SW480 (cell line): ENCODE results near the gene PPL.

ENCODE experiments used
- DNase-seq: peaks from one replicate; pipeline ENCODE4 v3.0.0-alpha.2; 2016; ENCODE audit warnings: low spot score

Gene PPL

GRCh38 chr16:4864728-4865127 is 72.2 kb downstream of the PPL start:
- no peak for DNase-seq

- no peak for DNase-seq
Observed at GRCh38 chr16:4862639-4863038, 74.3 kb downstream of the PPL start.

GRCh38 chr16:4860727-4861342 is 76.1 kb downstream of the PPL start:
- no peak for DNase-seq

GRCh38 chr16:4859900-4860255 is 77.1 kb downstream of the PPL start:
- DNase-seq, result peak; percentile 45

GRCh38 chr16:4859190-4859899 is 77.6 kb downstream of the PPL start:
- peak; percentile 58 for DNase-seq

GRCh38 chr16:4855804-4856203 is 81.1 kb downstream of the PPL start:
- no peak for DNase-seq

- no peak for DNase-seq
Observed at GRCh38 chr16:4855371-4855770, 81.6 kb downstream of the PPL start.

GRCh38 chr16:4852221-4852872 is 84.6 kb downstream of the PPL start:
- DNase-seq, result peak; percentile 31

GRCh38 chr16:4850211-4850610 is 86.7 kb downstream of the PPL start:
- DNase-seq, result no peak

- peak; percentile 52 for DNase-seq
Observed at GRCh38 chr16:4847774-4848587, 89.0 kb downstream of the PPL start.

- peak; percentile 94 for DNase-seq
Observed at GRCh38 chr16:4846901-4847773, 89.8 kb downstream of the PPL start, which contains the start of the genes GLYR1 and UBN1. TSS of gene GLYR1 (minus strand) at chr16:4847288. CDS start at chr16:4847265, 23 bp downstream. TSS of gene UBN1 (plus strand) at chr16:4847481. CDS start at chr16:4852918, 5,437 bp downstream.

- DNase-seq, result peak; percentile 29
Observed at GRCh38 chr16:4846503-4846900, 90.4 kb downstream of the PPL start.

- DNase-seq, result no peak
Observed at GRCh38 chr16:4840984-4841383, 96.0 kb downstream of the PPL start.

- DNase-seq, result no peak
Observed at GRCh38 chr16:4839942-4840341, 97.0 kb downstream of the PPL start.

- DNase-seq, result no peak
Observed at GRCh38 chr16:4837733-4838501, 99.0 kb downstream of the PPL start.

- no peak for DNase-seq
Observed at GRCh38 chr16:4836727-4837126, 100.2 kb downstream of the PPL start.

- no peak for DNase-seq
Observed at GRCh38 chr16:4833584-4833983, 103.4 kb downstream of the PPL start.

GRCh38 chr16:4832698-4833343 is 104.1 kb downstream of the PPL start:
- no peak for DNase-seq
